GM12878 (cell line): ENCODE measurements around the gene KRTAP4-6.
"Not testable (repeated sequence)": the region's sequence is repeated elsewhere in the genome, so short reads cannot be mapped to it uniquely, and the experiment has no call there.

Source experiments
- CBX5 ChIP-seq: sonication (generic); IDR thresholded peaks from 2 replicates; pipeline ENCODE4 v1.6.1; 2016; ENCODE audit warnings: low read depth, moderate library complexity, mild to moderate bottlenecking, inconsistent platforms
- TCF7 ChIP-seq: IDR thresholded peaks from 2 replicates; pipeline ENCODE4 v1.6.1; 2014; ENCODE audit warnings: antibody characterized with exemption, borderline replicate concordance
- ZZZ3 ChIP-seq: IDR thresholded peaks from 2 replicates; pipeline ENCODE4 v1.6.1; 2011; ENCODE audit warnings: low read depth; ENCODE audit not compliant: control insufficient read depth, insufficient read length
- TF ChIP-seq, protein P1 (sequence below): IDR thresholded peaks from 2 replicates; pipeline ENCODE4 v1.6.1; 2011; ENCODE audit warnings: borderline replicate concordance, low read depth, mild to moderate bottlenecking, moderate library complexity, low read length; ENCODE audit not compliant: insufficient read depth, poor library complexity, severe bottlenecking

DNA sequence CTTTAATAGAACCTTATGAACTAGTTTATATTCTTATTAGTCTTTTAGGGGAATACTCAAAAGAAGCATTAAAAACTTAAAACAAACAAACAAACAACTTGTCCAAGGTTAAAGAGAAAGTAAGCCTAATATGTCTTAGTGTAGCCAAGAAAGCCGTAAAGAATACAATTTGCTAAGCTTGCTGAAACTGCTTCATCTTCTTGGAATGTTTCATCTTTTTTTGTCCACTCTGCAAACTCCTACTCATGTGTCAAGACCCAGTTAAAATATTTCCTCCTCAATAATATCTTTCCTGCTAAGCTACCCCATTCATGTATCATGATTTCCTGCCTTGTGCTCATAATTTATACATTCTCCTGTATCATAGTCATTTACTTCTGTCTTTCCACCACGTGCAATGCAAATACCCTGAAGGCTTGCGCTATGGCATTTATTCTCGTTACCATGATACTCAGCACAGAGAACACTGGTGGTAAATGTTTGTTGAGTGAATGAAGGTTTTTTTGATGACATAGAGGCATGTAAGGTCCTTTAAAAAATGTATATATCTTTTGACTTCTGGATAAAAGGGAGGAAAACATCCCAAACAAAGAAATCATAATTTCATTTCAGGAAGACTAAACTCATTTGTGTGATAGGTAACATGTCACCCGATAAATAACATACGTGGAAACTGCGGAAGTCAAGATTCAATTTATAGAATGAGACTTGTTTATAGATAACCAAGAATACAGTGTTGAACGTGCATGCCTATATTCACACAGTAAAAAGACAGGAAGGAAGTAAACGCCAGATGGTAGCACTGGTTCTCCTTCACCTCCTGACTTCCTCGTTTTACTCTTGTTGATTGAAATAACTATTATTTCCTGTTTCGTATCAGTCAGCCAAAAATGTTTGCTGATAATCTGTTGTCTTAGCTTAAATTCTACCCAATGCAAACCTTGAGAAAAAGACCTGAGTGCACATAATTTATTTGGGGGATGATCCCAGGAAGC, 20.4 kb downstream of the KRTAP4-6 start:
- TF ChIP-seq CBX5, TCF7, ZZZ3: not testable (repeated sequence)
- TF ChIP-seq, protein P1, sequence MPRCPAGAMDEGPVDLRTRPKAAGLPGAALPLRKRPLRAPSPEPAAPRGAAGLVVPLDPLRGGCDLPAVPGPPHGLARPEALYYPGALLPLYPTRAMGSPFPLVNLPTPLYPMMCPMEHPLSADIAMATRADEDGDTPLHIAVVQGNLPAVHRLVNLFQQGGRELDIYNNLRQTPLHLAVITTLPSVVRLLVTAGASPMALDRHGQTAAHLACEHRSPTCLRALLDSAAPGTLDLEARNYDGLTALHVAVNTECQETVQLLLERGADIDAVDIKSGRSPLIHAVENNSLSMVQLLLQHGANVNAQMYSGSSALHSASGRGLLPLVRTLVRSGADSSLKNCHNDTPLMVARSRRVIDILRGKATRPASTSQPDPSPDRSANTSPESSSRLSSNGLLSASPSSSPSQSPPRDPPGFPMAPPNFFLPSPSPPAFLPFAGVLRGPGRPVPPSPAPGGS = not testable (repeated sequence)
